Measurements from ENCODE around the gene AMDHD1.

Gene AMDHD1

DNA sequence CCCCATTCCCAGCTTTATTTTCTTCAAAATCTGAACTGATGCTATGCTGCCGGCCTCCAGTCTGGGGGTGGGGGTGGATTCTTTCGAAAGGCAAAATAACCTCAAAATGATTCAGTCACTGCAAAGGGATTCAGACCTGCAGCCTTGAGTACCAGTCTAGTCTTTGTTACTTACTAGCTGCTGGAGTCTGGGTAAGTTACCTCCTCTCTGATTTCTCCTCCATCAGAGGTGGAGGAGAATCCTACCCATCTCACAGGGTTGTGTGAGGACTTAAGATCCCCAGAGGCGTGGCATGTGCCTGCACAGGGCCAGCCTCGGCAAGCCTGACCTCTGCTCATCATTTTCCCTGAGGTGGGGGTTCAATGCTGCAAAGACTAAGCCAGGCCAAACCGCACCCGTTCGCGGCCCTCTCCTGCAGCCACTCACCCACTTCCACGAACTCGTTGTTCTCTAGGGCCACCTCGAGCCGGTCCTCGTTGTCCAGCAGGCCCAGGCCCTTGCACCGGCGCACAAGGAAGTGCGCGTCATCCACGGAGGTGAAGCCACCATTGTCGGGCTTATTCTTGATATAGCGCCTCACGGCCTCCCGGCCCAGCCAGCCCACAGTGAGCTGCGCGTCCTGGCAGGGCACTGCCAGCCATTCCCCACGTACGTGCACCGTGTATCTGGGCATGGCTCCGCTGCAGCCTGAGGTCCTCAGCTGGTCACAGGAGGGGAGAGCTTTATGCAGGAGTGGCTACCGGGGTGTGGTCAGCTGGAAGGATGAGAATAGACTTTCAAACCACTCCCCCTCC lies 52.3 kb downstream of the AMDHD1 start:
- DNase-seq (ENCODE audit: low read depth in 1 of 2, low spot score in 1 of 2): no peak

DNA sequence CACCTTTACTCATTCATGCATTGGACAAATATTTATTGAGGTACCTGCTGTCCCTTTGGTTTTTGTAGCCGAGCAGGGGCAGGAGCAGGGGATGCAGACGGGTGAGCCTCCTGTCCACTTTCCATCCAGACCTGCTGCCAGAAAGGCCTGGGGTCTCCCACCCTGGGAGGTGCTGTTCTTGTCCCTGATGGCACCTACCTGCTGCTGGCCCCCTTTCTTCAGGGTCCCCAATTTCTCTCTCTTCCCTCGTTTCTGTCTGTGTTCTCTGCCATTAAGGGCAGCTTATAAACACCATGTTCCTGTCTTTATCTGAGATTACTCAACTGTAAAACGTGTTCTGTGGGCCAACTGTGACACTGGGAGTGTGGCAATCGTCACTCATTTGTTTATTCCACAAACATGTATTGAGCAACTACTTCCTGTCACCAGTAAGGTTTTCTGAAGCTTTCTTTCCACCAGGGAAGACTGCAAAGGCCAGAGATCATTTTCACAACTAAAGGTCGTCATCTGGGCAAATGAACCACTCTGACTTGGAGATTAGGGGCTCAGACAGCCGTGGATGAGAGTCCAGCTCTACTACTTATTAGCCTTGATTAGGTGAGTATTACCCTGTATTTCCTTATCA lies 53.0 kb downstream of the AMDHD1 start, which contains the start of gene HAL:
Gene HAL, minus strand, starts transcription at position 311 of the 625 bp plus-strand sequence. CDS start 434 bp downstream, outside the sequence.
- no peak for DNase-seq (ENCODE audit: low read depth in 1 of 2, low spot score in 1 of 2)

DNA sequence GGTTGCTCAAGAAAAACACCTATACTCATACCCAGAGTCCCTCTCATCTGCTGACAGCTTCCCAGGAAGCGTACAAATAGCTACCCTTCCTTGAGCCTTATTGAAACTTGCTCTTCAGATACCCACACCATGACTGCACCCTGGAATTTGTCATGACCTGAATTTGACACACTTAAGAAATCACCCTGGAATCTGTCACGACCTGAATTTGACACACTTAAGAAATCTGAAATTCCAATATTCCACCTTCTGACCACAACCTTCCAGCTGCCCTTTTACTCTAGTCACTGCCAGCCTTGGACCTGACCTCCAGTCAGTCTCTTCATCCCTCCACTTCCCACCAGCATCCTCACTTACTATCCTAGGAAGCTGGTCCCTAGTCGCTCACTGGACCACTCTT lies 54.1 kb downstream of the AMDHD1 start:
- no peak for DNase-seq (ENCODE audit: low read depth in 1 of 2, low spot score in 1 of 2)

DNA sequence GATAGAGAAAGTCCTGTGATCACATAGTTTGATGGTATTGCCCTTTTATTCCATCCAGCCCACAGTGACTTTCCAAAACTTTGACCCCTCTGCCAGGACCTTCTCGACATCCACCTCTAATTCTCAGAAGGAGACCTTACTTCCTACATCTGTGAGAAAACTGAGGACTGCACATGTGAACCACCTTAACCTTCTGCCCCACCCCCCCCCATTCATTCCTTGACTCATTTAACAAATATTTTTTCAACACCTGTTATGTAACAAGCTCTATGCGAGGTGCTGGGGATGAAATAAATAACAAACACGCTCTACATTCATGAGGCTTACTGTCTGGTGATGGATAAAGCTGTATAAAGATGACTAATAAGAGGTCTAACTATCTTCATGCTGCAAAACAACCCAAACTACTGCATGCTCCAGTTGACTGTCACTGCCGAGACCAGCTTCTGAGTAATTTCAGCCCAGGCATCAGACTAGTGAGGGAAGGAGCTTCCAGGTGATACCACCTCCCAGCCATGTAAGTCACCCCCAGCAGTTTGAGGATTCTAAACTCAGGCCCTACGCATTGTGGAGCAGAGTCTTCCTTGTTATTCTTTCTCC lies 54.9 kb downstream of the AMDHD1 start:
- no peak for DNase-seq (ENCODE audit: low read depth in 1 of 2, low spot score in 1 of 2)

DNA sequence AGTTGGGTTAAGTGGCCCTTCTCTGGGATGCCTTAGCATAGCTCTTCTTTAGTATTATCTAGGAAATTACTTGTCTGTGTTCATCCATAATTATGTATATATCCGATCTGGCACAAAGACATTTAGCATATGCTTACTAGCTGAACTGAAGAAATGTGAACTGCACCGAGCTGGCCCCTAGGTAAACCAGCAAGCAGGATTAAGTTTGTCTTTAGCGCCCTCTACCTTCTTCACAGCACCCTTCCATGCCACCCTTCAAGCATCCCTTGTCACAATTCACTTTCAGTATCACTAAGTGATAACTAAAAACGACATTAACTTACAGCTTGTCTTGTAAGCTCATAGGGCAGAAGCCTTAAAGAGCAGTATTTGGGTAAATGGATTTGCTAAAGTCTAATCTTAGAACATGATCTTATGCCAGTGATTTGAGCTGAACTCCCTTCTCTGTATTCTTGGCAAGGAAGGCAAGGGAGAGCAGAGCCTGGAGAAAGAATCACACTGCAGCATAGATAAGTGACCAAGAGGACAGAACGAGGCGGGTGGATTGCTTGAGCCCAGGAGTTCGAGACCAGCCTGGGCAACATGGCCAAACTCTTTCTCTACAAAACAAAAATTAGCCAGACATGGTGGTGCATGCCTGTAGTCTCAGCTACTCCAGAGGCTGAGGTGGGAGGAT lies 55.6 kb downstream of the AMDHD1 start:
- DNase-seq (ENCODE audit: low read depth in 1 of 2, low spot score in 1 of 2): no peak

DNA sequence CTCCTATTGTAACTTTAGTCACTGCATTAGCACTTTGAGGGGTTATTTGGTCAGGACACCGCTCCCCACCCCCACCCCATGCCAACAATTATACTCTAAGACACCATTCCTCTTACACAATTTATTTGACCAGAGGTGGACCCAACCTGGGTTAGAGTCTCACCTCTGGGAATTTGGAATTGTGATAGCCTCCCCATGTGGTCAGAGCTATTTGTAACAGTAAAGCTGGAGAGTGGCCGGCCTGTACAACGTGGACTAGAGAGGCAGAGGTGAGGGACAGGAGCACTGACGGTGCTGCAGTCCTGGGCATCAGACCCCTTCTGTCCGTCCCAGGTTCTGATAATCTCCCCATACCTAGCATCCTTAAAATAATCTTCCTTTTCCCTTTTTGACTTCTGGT lies 56.4 kb downstream of the AMDHD1 start:
- DNase-seq (ENCODE audit: low read depth in 1 of 2, low spot score in 1 of 2): no peak

DNA sequence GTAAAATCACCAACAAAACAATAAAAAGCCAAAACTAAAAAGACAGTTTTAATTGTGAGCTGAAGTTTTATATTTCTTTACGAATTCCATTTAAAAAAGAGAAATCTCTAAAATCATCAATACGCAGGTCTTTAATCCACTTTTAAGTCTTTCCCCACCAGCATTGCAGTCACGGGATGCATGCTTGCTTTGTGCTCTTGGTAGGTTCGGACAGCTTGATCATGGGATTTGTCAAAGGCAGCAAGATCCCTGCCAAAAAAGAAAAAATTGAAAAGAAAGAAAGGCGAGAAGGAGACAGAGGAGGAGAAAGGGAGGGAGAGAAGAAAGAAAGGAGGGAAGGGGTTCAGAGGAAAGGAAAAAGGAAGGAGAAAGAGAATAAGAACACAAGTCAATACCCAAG lies 57.7 kb downstream of the AMDHD1 start:
- no peak for DNase-seq (ENCODE audit: low read depth in 1 of 2, low spot score in 1 of 2)

DNA sequence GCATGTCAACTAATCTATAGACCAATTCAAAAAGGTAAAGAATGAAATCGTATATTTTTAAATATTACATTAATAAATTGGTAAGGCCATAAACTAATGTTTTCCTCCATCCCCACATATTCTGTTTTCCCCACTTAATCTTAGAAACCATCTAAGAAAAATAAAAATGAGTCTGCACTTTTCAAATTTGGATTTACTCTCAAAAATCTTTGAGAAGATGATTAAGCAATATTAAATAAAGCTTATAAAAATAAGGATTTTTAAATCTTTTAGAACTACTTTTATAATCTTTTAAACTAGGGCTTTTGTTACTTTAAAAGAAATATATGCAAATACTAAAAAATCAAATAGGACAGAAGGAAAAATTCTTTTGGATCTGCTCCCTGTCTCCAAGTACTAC lies 63.6 kb downstream of the AMDHD1 start:
- DNase-seq (ENCODE audit: low read depth in 1 of 2, low spot score in 1 of 2): no peak

DNA sequence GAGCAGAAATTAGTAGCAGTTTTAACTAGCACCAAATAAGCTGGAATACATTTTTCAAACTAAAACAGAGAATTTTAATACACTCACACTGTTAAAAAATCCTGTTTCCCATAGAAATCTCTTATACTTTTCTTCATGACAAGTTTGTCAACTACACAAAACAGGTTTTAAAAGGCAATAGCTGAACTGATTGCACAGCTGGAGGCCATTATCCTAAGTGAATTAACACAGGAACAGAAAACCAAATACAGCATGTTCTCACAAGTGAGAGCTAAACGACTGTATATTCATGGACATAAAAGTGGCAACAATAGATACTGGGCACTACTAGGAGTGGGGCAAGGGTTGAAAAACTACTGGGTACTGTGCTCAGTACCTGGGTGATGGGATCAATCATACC lies 64.6 kb downstream of the AMDHD1 start:
- DNase-seq (ENCODE audit: low read depth in 1 of 2, low spot score in 1 of 2): no peak

DNA sequence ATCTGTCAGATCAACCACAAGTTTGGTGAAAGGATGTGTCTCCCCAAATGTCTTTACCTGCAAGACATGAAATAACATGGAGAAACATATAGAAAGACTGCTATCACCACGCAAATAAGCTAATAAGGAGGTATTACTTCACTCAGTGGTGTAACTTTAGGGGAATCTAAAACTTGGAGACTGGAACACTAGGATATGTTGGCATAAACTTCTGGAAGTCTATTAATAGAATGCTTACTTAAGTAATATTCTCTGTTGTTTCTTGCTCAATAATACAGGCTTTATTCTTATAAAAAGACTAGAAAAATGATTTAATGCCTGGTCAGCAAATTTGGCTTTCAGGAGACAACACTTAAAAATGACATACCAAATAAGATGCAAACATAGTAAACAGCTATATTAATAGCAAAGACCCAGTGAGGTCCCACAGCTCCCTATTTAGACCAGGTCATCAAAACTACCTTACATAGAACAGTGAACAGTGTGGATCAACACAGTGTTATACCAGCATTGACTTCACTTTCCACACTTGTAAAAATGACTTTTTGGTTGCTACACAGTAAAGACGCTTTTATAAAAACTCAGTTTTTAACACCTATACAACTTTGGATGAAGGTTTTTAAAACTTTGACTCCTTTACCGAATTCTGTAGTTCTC lies 71.9 kb downstream of the AMDHD1 start:
- DNase-seq (ENCODE audit: low read depth in 1 of 2, low spot score in 1 of 2): no peak

DNA sequence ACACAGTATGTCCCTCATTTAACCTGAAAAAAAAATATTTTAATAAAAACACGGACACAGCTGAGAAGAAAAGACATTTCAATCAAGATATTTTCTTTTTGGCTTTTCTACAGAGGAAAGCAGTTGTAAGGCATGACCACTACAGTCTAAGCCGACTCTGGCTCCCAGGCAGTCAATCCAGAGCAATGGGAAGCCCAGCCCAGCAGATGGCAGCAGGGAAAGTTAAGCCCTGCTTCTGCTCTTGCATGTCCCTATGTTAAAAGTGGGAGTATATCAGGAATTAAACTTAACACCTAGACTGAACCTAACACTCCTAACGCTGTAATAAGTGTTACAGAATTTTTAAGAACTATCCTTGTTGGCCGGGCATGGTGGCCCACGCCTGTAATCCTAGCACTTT lies 72.5 kb downstream of the AMDHD1 start:
- DNase-seq (ENCODE audit: low read depth in 1 of 2, low spot score in 1 of 2): no peak
